Suprapubic skin (tissue), 4 donors: ENCODE measurements around the gene NLRC3.

Experiments
- EP300 ChIP-seq: sonication (generic); formaldehyde crosslinking; IDR thresholded peaks from one replicate; pipeline ENCODE4 v1.6.1; 2017; ENCODE audit warnings: antibody characterized with exemption
- POLR2A ChIP-seq, 2 donors: fragments of 450-650 bp; IDR thresholded peaks; one replicate each; pipeline ENCODE4 v1.6.1; 2017; ENCODE audit warnings: antibody characterized with exemption in 2 of 2, mild to moderate bottlenecking in 2 of 2, moderate library complexity in 2 of 2
- POLR2AphosphoS5 ChIP-seq, 3 donors: sonication (generic); formaldehyde crosslinking; IDR thresholded peaks; one replicate each; pipeline ENCODE4 v1.6.1; 2017; ENCODE audit warnings: antibody characterized with exemption in 3 of 3
- TF ChIP-seq, protein P1 (sequence below), 2 donors: fragments of 200-600 bp in 1 of 2; fragments of 450-650 bp in 1 of 2; sonication (generic) in 1 of 2; IDR thresholded peaks; one replicate each; pipeline ENCODE4 v1.5.1; 2016 to 2019; ENCODE audit warnings: antibody characterized with exemption in 2 of 2, mild to moderate bottlenecking in 1 of 2, moderate library complexity in 1 of 2

- TF ChIP-seq, protein P1, sequence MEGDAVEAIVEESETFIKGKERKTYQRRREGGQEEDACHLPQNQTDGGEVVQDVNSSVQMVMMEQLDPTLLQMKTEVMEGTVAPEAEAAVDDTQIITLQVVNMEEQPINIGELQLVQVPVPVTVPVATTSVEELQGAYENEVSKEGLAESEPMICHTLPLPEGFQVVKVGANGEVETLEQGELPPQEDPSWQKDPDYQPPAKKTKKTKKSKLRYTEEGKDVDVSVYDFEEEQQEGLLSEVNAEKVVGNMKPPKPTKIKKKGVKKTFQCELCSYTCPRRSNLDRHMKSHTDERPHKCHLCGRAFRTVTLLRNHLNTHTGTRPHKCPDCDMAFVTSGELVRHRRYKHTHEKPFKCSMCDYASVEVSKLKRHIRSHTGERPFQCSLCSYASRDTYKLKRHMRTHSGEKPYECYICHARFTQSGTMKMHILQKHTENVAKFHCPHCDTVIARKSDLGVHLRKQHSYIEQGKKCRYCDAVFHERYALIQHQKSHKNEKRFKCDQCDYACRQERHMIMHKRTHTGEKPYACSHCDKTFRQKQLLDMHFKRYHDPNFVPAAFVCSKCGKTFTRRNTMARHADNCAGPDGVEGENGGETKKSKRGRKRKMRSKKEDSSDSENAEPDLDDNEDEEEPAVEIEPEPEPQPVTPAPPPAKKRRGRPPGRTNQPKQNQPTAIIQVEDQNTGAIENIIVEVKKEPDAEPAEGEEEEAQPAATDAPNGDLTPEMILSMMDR (IDR thresholded peaks at IDR 0.05), result no peak
- TF ChIP-seq POLR2A (IDR thresholded peaks at IDR 0.05) (no peak), POLR2AphosphoS5 (IDR thresholded peaks at IDR 0.05) (no peak), EP300 (no peak)
Measured at GRCh38 chr16:3591436-3591803, 14.2 kb upstream of the NLRC3 start.
